Endothelial cell of umbilical vein (primary cell): ENCODE measurements around the gene OSBPL10.

Experiments
- EZH2 ChIP-seq: IDR thresholded peaks from 2 replicates; pipeline ENCODE4 v1.6.1; 2012; ENCODE audit warnings: borderline replicate concordance, low read depth, mild to moderate bottlenecking, moderate library complexity, low read length, inconsistent platforms; ENCODE audit not compliant: severe bottlenecking
- POLR2A ChIP-seq: IDR thresholded peaks from 2 replicates; pipeline ENCODE4 v1.6.1; 2012; ENCODE audit warnings: low read depth, mild to moderate bottlenecking, control low read depth, low read length

- TF ChIP-seq POLR2A (no peak), EZH2 (no peak)
Measured at GRCh38 chr3:31713816-31714215, 267.2 kb downstream of the OSBPL10 start.
